ENCODE measurements around the gene SLC22A23. TPM values are rescaled to one million over a fixed set of nuclear protein-coding genes. Genes with fewer than 3 reads are reported as not detected.

The SLC22A23 gene
- total RNA-seq, 1 experiment from 2014 or later: 6.8 TPM

DNA sequence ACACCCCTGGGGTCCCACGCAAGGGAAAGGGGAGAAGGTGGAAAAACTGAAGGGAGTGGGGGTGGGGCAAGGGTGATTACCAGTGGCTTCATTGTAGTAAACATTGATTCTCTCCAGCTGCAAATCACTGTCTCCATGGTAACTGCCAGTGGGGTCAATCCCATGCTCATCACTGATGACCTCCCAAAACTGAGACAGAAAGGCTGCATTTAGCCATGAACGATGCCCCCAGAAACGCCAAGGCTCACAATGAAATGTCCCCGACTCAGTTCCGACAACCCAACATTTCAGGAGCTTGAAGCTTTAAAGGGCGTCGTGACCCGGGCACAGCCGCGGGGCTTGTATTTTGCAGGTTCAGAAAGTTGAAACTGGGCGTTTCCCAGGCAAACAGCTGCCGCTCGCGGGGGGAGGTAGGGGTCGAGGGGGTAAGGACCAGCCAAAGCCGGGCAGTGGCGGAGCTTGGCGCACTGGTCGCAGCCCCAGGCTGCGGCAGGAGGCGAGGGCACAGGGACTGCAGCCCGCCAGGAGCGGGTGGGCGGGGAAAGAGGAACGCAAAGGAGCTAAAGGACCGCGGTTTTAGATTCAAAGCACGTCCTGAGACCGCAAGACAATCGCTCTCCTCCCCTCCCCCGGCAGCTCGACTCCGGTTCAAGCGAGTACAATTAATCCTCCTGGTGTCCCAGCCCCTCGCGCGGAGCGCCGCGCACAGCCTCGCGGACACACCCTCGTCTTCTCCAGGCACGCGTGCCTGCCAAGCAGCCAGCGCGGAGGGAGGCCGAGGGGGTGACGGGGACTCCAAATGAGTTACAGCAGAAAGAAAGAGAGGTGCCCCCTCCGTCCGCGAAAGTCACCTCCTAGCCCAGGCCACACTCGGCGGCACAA, 230.1 kb downstream of the SLC22A23 start:
- Histone ChIP-seq H3K4me1 (ENCODE audit: insufficient read depth, low read length) (no peaks in the 10 kb centered on the region; the same call in 1 of the 2 replicates), H3K14ac (ENCODE audit: insufficient read depth, low read length) (peak overlapping the region; percentile 81)
- H3K4me1 Mint-ChIP-seq: peaks cover 36 to 40% of the 10 kb centered on the region in 2 experiments

More for the DNA sequence above, 230.1 kb downstream of the SLC22A23 start:
- H3K23ac ChIP-seq (ENCODE audit: insufficient read length, low read depth, low read length): no peak overlapping the region
- H2AFZ ChIP-seq (ENCODE audit: low read length): no peak overlapping the region
- no CpG with 5 or more reads among the region's 54 CpGs for WGBS (ENCODE audit: extremely low coverage, insufficient read length, low lambda C conversion rate)
- no peak overlapping the region for H2BK120ac ChIP-seq (ENCODE audit: low read depth, low read length, poor library complexity, severe bottlenecking)
- no peaks in the 10 kb centered on the region; the same call in 1 of the 2 replicates for H3K27me3 ChIP-seq (ENCODE audit: insufficient read depth, low read length)
- Mint-ChIP-seq H3K27ac (peak overlapping the region in 2 of 3 experiments; percentile 87 to 94; a peak in 3 of 7 replicates), H3K9me3 (peaks cover 6 to 8% of the 10 kb centered on the region in 2 experiments; a peak in 4 of 5 replicates), H3K27me3 (ENCODE audit: low read depth) (peaks cover 26% of the 10 kb centered on the region), H3K36me3 (ENCODE audit: insufficient read depth in 1 of 3, low read depth in 3 of 3) (peaks cover 19 to 31% (median 28%) of the 10 kb centered on the region in 3 experiments), H3K4me3 (peak overlapping the region; percentile 91 to 92)
- H3K4me2 ChIP-seq (ENCODE audit: insufficient read depth, insufficient read length, low read length): peak overlapping the region; percentile 87
- no peak overlapping the region for H2AK5ac ChIP-seq (ENCODE audit: insufficient read length, low read length)
- TF ChIP-seq, protein P1, sequence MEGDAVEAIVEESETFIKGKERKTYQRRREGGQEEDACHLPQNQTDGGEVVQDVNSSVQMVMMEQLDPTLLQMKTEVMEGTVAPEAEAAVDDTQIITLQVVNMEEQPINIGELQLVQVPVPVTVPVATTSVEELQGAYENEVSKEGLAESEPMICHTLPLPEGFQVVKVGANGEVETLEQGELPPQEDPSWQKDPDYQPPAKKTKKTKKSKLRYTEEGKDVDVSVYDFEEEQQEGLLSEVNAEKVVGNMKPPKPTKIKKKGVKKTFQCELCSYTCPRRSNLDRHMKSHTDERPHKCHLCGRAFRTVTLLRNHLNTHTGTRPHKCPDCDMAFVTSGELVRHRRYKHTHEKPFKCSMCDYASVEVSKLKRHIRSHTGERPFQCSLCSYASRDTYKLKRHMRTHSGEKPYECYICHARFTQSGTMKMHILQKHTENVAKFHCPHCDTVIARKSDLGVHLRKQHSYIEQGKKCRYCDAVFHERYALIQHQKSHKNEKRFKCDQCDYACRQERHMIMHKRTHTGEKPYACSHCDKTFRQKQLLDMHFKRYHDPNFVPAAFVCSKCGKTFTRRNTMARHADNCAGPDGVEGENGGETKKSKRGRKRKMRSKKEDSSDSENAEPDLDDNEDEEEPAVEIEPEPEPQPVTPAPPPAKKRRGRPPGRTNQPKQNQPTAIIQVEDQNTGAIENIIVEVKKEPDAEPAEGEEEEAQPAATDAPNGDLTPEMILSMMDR (conservative IDR thresholded peaks at IDR 0.05): no peak
- no peak overlapping the region for H2BK15ac ChIP-seq (ENCODE audit: low read depth, low read length)
- no peak overlapping the region for H2BK5ac ChIP-seq (ENCODE audit: insufficient read length, low read length)
- no peak overlapping the region for H4K5ac ChIP-seq (ENCODE audit: insufficient read length, low read depth, low read length)
- H2BK20ac ChIP-seq (ENCODE audit: low read depth, low read length, poor library complexity, severe bottlenecking): no peak overlapping the region
- H4K91ac ChIP-seq (ENCODE audit: insufficient read length, low read depth, low read length): no peak overlapping the region
- H3K18ac ChIP-seq (ENCODE audit: insufficient read length, low read depth, low read length): peak overlapping the region; percentile 60
- no peak overlapping the region for H2BK12ac ChIP-seq (ENCODE audit: insufficient read length, low read depth, low read length)
- H4K8ac ChIP-seq (replicated peaks; ENCODE audit: insufficient read length, low read depth, low read length): no peak overlapping the region
- H3K56ac ChIP-seq (ENCODE audit: insufficient read length, low read depth, low read length): no peak overlapping the region
- peaks cover 4% of the 10 kb centered on the region for H3K79me1 ChIP-seq (ENCODE audit: insufficient read depth, low read depth, low read length, poor library complexity, severe bottlenecking)
- no peak for DNase-seq
- no peak overlapping the region for H3K4ac ChIP-seq (ENCODE audit: low read depth, low read length)
- H3K79me2 ChIP-seq (ENCODE audit: insufficient read depth, low read length): peaks cover 18% of the 10 kb centered on the region
- no peak overlapping the region for H3T11ph ChIP-seq (ENCODE audit: low read length)
- no peak overlapping the region for H3K27ac ChIP-seq (ENCODE audit: insufficient read length, low read depth, low read length)
- H4K20me1 ChIP-seq (ENCODE audit: control insufficient read depth, insufficient read depth, insufficient read length): no peaks in the 10 kb centered on the region
- H3K9me3 ChIP-seq (ENCODE audit: control insufficient read depth, low read depth, low read length): no peaks in the 10 kb centered on the region
- H3K23me2 ChIP-seq (ENCODE audit: insufficient read length, low read depth, low read length, poor library complexity, severe bottlenecking): peaks cover 40% of the 10 kb centered on the region
- peak overlapping the region; percentile 88 for H3K9ac ChIP-seq (ENCODE audit: extremely low read depth, insufficient read length, low read length)
